Prostate gland (tissue), 2 donors: Measurements from ENCODE around the gene GADL1.

Experiments used
- CTCF ChIP-seq, 4 experiments: fragments of 200-600 bp in 2 of 4; fragments of 450-650 bp in 2 of 4; sonication (generic) in 2 of 4; IDR thresholded peaks; 1 replicate in 3 of 4; 2 replicates in 1 of 4; pipeline ENCODE4 v1.5.1; 2016 to 2019; ENCODE audit warnings: antibody characterized with exemption in 4 of 4, mild to moderate bottlenecking in 2 of 4, moderate library complexity in 2 of 4
- POLR2A ChIP-seq: fragments of 450-650 bp; IDR thresholded peaks from one replicate; pipeline ENCODE4 v1.6.1; 2016; ENCODE audit warnings: antibody characterized with exemption, mild to moderate bottlenecking

DNA sequence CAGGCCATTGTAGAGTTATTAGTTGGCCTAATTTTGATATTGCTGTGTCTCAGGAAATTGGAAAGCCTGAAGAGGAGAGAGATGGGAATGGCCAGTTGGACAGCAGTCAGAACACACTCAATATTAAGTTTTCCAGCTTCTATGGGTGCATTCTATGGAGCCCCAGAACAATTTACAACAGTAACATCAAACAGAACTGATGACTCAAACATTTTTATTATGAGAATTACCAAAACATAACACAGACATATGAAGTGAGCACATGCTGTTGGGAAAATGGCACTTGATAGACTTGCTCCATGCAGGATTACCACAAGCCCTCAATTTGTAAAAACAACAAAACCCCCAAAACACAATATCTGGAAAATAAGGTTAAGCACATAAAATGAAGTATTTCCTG lies 104.3 kb downstream of the GADL1 start:
- TF ChIP-seq CTCF (IDR thresholded peaks at IDR 0.05) (no peak), POLR2A (no peak)
